HEK293 (cell line): Measurements from ENCODE around the gene NFIB.

ENCODE experiments used
- MEIS1 ChIP-seq: sonication (generic); formaldehyde crosslinking; IDR thresholded peaks from 2 replicates; pipeline ENCODE4 v1.8.1; 2022; ENCODE audit warnings: missing genetic modification reagents, mild to moderate bottlenecking, borderline replicate concordance
- PRDM10 ChIP-seq: fragments of 450-650 bp; formaldehyde crosslinking; IDR thresholded peaks from 2 replicates; pipeline ENCODE4 v1.5.1; 2016; ENCODE audit warnings: missing biosample characterization, missing genetic modification characterization
- REPIN1 ChIP-seq: fragments of 450-650 bp; formaldehyde crosslinking; IDR thresholded peaks from 2 replicates; pipeline ENCODE4 v1.5.1; 2017; ENCODE audit warnings: missing biosample characterization, missing genetic modification characterization, low read depth
- ZNF133 ChIP-seq: fragments of 450-650 bp; formaldehyde crosslinking; IDR thresholded peaks from 2 replicates; pipeline ENCODE4 v1.5.1; 2016; ENCODE audit warnings: missing biosample characterization, missing genetic modification characterization
- ZNF138 ChIP-seq: fragments of 450-650 bp; formaldehyde crosslinking; IDR thresholded peaks from 2 replicates; pipeline ENCODE4 v1.5.1; 2016; ENCODE audit warnings: missing biosample characterization, missing genetic modification characterization, borderline replicate concordance
- ZNF394 ChIP-seq: fragments of 450-650 bp; formaldehyde crosslinking; IDR thresholded peaks from 2 replicates; pipeline ENCODE4 v1.5.1; 2016; ENCODE audit warnings: missing biosample characterization, missing genetic modification characterization, mild to moderate bottlenecking, moderate library complexity, borderline replicate concordance

GRCh38 chr9:14192556-14192955, 121.4 kb downstream of the NFIB start:
- TF ChIP-seq REPIN1 (tag by site-specific recombination) (no peak), ZNF133 (no peak), MEIS1 (CRISPR knock-in tag) (no peak), ZNF138 (tag by site-specific recombination) (no peak), ZNF394 (tag by site-specific recombination) (no peak), PRDM10 (no peak)
